D341Med (cell line): ENCODE measurements around the gene ATP8B4.

Source experiments
- DNase-seq: peaks from one replicate; pipeline ENCODE4 v3.0.0; 2012; ENCODE audit warnings: low spot score

The ATP8B4 gene

GRCh38 chr15:49813625-49814024, 305.4 kb downstream of the ATP8B4 start:
- DNase-seq = no peak

- DNase-seq = no peak
Measured at GRCh38 chr15:49810720-49811119, 308.3 kb downstream of the ATP8B4 start.

GRCh38 chr15:49809894-49810609, 309.0 kb downstream of the ATP8B4 start:
- DNase-seq = no peak

GRCh38 chr15:49808341-49808740, 310.7 kb downstream of the ATP8B4 start:
- DNase-seq = no peak
